Measurements from ENCODE around the gene ZNF573.

- no peak for TF ChIP-seq CTCF (IDR thresholded peaks at IDR 0.05; ENCODE audit: insufficient read depth, low read length, poor library complexity, severe bottlenecking)
- no peak for TF ChIP-seq EZH2phosphoT487 (conservative IDR thresholded peaks at IDR 0.05; ENCODE audit: low read length)
Measured at GRCh38 chr19:37779127-37780005, at the start of gene ZNF573.
